ENCODE data around the gene PRR29.

PRR29 gene

DNA sequence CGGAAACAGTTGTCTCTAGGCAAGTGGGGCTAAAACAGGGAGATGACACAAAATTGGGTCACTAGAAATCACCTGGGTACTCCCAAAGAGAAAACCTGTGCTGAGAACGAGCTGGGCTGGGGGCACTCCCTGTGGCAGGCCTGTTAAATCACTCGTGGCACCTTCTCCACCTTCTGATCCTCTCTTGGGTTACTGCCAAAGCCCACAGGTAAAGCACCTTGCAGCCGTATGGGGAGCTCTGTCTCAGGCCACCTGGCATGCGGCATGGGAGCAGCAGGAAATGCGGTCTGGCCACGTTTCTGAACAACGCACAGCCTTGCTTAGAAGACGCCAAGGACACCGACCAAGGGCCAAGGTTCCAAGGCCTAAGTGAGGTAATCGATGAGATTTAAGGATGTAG lies 43.8 kb downstream of the PRR29 start:
- no peak overlapping the region for H2AK5ac ChIP-seq (ENCODE audit: low read length)
- H2BK120ac ChIP-seq (ENCODE audit: insufficient read depth, low read length, poor library complexity), result no peak overlapping the region
- H3K9me3 ChIP-seq (ENCODE audit: insufficient read depth, low read depth, low read length), result no peaks in the 10 kb centered on the region
- H3K9ac ChIP-seq (ENCODE audit: low read length), result no peak overlapping the region
- H4K12ac ChIP-seq (ENCODE audit: low read depth, low read length), result no peak overlapping the region
- H3K79me1 ChIP-seq (ENCODE audit: low read length), result no peaks in the 10 kb centered on the region
- no peak overlapping the region for H2BK12ac ChIP-seq (ENCODE audit: low read length)
- H3K79me2 ChIP-seq (ENCODE audit: control insufficient read depth, insufficient read depth, low read length, poor library complexity), result no peaks in the 10 kb centered on the region
- no peaks in the 10 kb centered on the region for H3K4me1 ChIP-seq (ENCODE audit: control insufficient read depth in 1 of 2, insufficient read depth in 2 of 2, low read length in 2 of 2)
- no peak overlapping the region for H3K14ac ChIP-seq (ENCODE audit: low read length)
- no peak overlapping the region for H3K4ac ChIP-seq (ENCODE audit: low read depth, low read length)
- H4K91ac ChIP-seq (ENCODE audit: low read depth, low read length), result no peak overlapping the region
- no CpG with 5 or more reads among the region's 11 CpGs for WGBS (ENCODE audit: extremely low coverage, insufficient coverage, insufficient read length)
- no peak overlapping the region for H4K8ac ChIP-seq (ENCODE audit: low read depth, low read length)
- H2AFZ ChIP-seq (ENCODE audit: insufficient read depth, low read length, poor library complexity), result no peak overlapping the region
- H2BK5ac ChIP-seq (ENCODE audit: low read depth, low read length, poor library complexity), result no peak overlapping the region
- H3K18ac ChIP-seq (ENCODE audit: low read length), result no peak overlapping the region
- H3K4me2 ChIP-seq (ENCODE audit: low read length), result no peak overlapping the region
- H3K36me3 ChIP-seq (ENCODE audit: control insufficient read depth in 1 of 2, insufficient read depth in 2 of 2, low read length in 2 of 2), result peaks cover 36 to 40% of the 10 kb centered on the region in 2 experiments
- H3K27ac ChIP-seq (ENCODE audit: low read depth, low read length), result no peak overlapping the region
- no peak for DNase-seq
- no peak overlapping the region for H3K23ac ChIP-seq (ENCODE audit: low read length)
- H3K27me3 ChIP-seq (ENCODE audit: insufficient read depth, low read length), result no peaks in the 10 kb centered on the region
- no peak overlapping the region for H3K4me3 ChIP-seq (ENCODE audit: low read depth, low read length)

DNA sequence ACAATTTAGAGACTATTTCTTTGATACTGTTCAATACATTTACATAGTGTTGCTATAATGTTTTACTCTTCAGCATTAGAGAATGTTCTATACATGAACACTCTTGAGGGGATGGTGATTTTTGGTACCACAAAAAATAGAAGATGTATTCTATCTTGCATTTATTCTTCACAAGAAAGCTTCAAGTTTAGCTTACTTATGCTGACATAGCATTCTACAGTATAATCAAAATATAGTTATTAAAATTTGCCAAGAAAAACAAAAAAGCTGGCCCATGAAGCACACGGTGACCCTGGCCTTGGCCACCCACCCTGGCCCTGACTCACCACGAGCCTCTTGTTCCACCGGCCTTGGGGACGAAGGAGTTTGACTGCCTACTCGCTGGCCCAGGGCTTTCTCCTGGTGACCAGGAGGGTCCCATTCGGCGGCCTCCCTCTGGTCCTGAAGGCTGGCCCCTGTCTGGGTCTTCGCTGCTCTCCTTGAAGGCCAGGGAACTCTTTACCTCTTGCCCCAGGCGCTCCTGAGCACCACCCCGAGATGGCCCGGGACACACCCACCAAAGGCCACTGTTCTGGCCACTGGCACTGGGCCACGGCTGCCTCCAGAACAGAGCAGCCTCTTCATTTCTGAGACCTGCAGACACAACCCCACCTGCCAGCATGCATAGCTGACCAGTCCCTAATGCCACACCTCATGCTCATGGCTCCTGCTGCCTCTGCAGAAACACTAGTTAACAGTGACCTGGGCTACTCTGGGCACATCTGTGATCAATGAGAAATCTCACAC lies 44.7 kb downstream of the PRR29 start:
- H3K14ac ChIP-seq (ENCODE audit: low read length), result no peak overlapping the region
- no CpG with 5 or more reads among the region's 12 CpGs for WGBS (ENCODE audit: extremely low coverage, insufficient coverage, insufficient read length)
- H3K79me1 ChIP-seq (ENCODE audit: low read length), result no peaks in the 10 kb centered on the region
- H3K9ac ChIP-seq (ENCODE audit: low read length), result no peak overlapping the region
- no peak overlapping the region for H4K91ac ChIP-seq (ENCODE audit: low read depth, low read length)
- no peak overlapping the region for H2BK120ac ChIP-seq (ENCODE audit: insufficient read depth, low read length, poor library complexity)
- no peak overlapping the region for H3K18ac ChIP-seq (ENCODE audit: low read length)
- H3K23ac ChIP-seq (ENCODE audit: low read length), result no peak overlapping the region
- DNase-seq, result no peak
- no peak overlapping the region for H2BK5ac ChIP-seq (ENCODE audit: low read depth, low read length, poor library complexity)
- peaks cover 38% of the 10 kb centered on the region in 2 experiments for H3K36me3 ChIP-seq (ENCODE audit: control insufficient read depth in 1 of 2, insufficient read depth in 2 of 2, low read length in 2 of 2)
- no peak overlapping the region for H3K4ac ChIP-seq (ENCODE audit: low read depth, low read length)
- H3K4me2 ChIP-seq (ENCODE audit: low read length), result no peak overlapping the region
- no peak overlapping the region for H3K27ac ChIP-seq (ENCODE audit: low read depth, low read length)
- no peaks in the 10 kb centered on the region for H3K4me1 ChIP-seq (ENCODE audit: control insufficient read depth in 1 of 2, insufficient read depth in 2 of 2, low read length in 2 of 2)
- no peaks in the 10 kb centered on the region for H3K79me2 ChIP-seq (ENCODE audit: control insufficient read depth, insufficient read depth, low read length, poor library complexity)
- H4K8ac ChIP-seq (ENCODE audit: low read depth, low read length), result no peak overlapping the region
- H2BK12ac ChIP-seq (ENCODE audit: low read length), result no peak overlapping the region
- no peak overlapping the region for H2AK5ac ChIP-seq (ENCODE audit: low read length)
- H3K4me3 ChIP-seq (ENCODE audit: low read depth, low read length), result no peak overlapping the region
- no peak overlapping the region for H2AFZ ChIP-seq (ENCODE audit: insufficient read depth, low read length, poor library complexity)
- H3K9me3 ChIP-seq (ENCODE audit: insufficient read depth, low read depth, low read length), result no peaks in the 10 kb centered on the region
- no peak overlapping the region for H4K12ac ChIP-seq (ENCODE audit: low read depth, low read length)
- no peaks in the 10 kb centered on the region for H3K27me3 ChIP-seq (ENCODE audit: insufficient read depth, low read length)

DNA sequence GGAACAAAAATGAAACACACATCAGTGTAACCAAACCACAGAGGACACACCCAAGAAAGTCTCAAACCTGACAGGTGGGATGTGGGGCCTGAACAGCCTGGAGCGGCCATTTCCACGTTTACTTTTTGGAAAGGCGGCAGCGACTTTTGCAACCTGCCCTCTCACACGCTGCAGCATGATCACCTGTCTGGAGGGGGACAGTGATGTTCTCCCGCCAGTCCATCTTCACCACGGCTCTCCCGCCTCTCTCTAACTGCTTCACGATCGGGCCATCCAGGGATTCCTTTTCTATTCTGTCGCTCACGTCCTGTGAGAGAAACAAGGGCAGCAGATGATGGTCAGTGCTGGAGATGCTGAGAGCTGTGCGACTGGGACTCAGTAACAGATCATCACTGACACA lies 47.0 kb downstream of the PRR29 start:
- H4K91ac ChIP-seq (ENCODE audit: low read depth, low read length), result no peak overlapping the region
- H3K36me3 ChIP-seq (ENCODE audit: control insufficient read depth in 1 of 2, insufficient read depth in 2 of 2, low read length in 2 of 2), result peaks cover 44% of the 10 kb centered on the region in 2 experiments
- no peak overlapping the region for H3K4ac ChIP-seq (ENCODE audit: low read depth, low read length)
- DNase-seq, result no peak
- H3K79me1 ChIP-seq (ENCODE audit: low read length), result no peaks in the 10 kb centered on the region
- no peaks in the 10 kb centered on the region for H3K9me3 ChIP-seq (ENCODE audit: insufficient read depth, low read depth, low read length)
- H3K27ac ChIP-seq (ENCODE audit: low read depth, low read length), result no peak overlapping the region
- no peak overlapping the region for H2BK120ac ChIP-seq (ENCODE audit: insufficient read depth, low read length, poor library complexity)
- no peak overlapping the region for H2BK12ac ChIP-seq (ENCODE audit: low read length)
- no peak overlapping the region for H2AK5ac ChIP-seq (ENCODE audit: low read length)
- H3K23ac ChIP-seq (ENCODE audit: low read length), result no peak overlapping the region
- H2BK5ac ChIP-seq (ENCODE audit: low read depth, low read length, poor library complexity), result no peak overlapping the region
- H3K18ac ChIP-seq (ENCODE audit: low read length), result no peak overlapping the region
- H4K8ac ChIP-seq (ENCODE audit: low read depth, low read length), result no peak overlapping the region
- H2AFZ ChIP-seq (ENCODE audit: insufficient read depth, low read length, poor library complexity), result no peak overlapping the region
- no peak overlapping the region for H3K4me3 ChIP-seq (ENCODE audit: low read depth, low read length)
- no peaks in the 10 kb centered on the region for H3K27me3 ChIP-seq (ENCODE audit: insufficient read depth, low read length)
- no peaks in the 10 kb centered on the region for H3K4me1 ChIP-seq (ENCODE audit: control insufficient read depth in 1 of 2, insufficient read depth in 2 of 2, low read length in 2 of 2)
- no peaks in the 10 kb centered on the region for H3K79me2 ChIP-seq (ENCODE audit: control insufficient read depth, insufficient read depth, low read length, poor library complexity)
- no peak overlapping the region for H3K14ac ChIP-seq (ENCODE audit: low read length)
- no CpG with 5 or more reads among the region's 13 CpGs for WGBS (ENCODE audit: extremely low coverage, insufficient coverage, insufficient read length)
- H3K9ac ChIP-seq (ENCODE audit: low read length), result no peak overlapping the region
- no peak overlapping the region for H3K4me2 ChIP-seq (ENCODE audit: low read length)
- H4K12ac ChIP-seq (ENCODE audit: low read depth, low read length), result no peak overlapping the region

DNA sequence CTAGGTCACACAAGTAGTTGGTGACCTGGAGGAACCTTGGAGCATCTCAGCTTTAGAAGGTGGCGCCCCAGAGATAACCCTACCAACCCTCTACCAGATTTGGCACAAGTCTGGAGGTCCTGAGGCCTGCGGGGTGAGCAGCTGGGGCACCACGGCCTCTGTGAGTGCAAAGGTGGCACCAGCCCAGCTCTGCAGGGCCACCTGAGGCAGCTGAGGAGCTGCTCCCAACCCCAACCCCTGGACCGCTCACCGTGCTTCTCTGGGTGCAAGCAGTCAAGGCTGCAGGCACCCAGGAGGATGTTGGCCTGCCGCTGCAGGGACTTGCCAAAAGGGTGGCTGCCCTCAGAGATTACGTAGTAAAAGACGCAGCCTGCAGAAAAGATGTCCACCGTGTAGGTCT lies 50.7 kb downstream of the PRR29 start:
- H3K4me2 ChIP-seq (ENCODE audit: low read length), result no peak overlapping the region
- H3K4me3 ChIP-seq (ENCODE audit: low read depth, low read length), result no peak overlapping the region
- H2BK5ac ChIP-seq (ENCODE audit: low read depth, low read length, poor library complexity), result no peak overlapping the region
- no peak overlapping the region for H2BK120ac ChIP-seq (ENCODE audit: insufficient read depth, low read length, poor library complexity)
- H4K12ac ChIP-seq (ENCODE audit: low read depth, low read length), result no peak overlapping the region
- H3K9ac ChIP-seq (ENCODE audit: low read length), result no peak overlapping the region
- no peak overlapping the region for H2AFZ ChIP-seq (ENCODE audit: insufficient read depth, low read length, poor library complexity)
- H3K18ac ChIP-seq (ENCODE audit: low read length), result no peak overlapping the region
- no peak overlapping the region for H2BK12ac ChIP-seq (ENCODE audit: low read length)
- no peak overlapping the region for H3K4ac ChIP-seq (ENCODE audit: low read depth, low read length)
- H4K8ac ChIP-seq (ENCODE audit: low read depth, low read length), result no peak overlapping the region
- H3K14ac ChIP-seq (ENCODE audit: low read length), result no peak overlapping the region
- H3K79me1 ChIP-seq (ENCODE audit: low read length), result no peaks in the 10 kb centered on the region
- H4K91ac ChIP-seq (ENCODE audit: low read depth, low read length), result no peak overlapping the region
- no peaks in the 10 kb centered on the region for H3K9me3 ChIP-seq (ENCODE audit: insufficient read depth, low read depth, low read length)
- no peaks in the 10 kb centered on the region for H3K79me2 ChIP-seq (ENCODE audit: control insufficient read depth, insufficient read depth, low read length, poor library complexity)
- WGBS (ENCODE audit: extremely low coverage, insufficient coverage, insufficient read length), result no CpG with 5 or more reads among the region's 9 CpGs
- H3K23ac ChIP-seq (ENCODE audit: low read length), result no peak overlapping the region
- peaks cover 38 to 52% of the 10 kb centered on the region in 2 experiments for H3K36me3 ChIP-seq (ENCODE audit: control insufficient read depth in 1 of 2, insufficient read depth in 2 of 2, low read length in 2 of 2)
- DNase-seq, result no peak
- H3K4me1 ChIP-seq (ENCODE audit: control insufficient read depth in 1 of 2, insufficient read depth in 2 of 2, low read length in 2 of 2), result no peaks in the 10 kb centered on the region
- H3K27me3 ChIP-seq (ENCODE audit: insufficient read depth, low read length), result no peaks in the 10 kb centered on the region
- H2AK5ac ChIP-seq (ENCODE audit: low read length), result no peak overlapping the region
- no peak overlapping the region for H3K27ac ChIP-seq (ENCODE audit: low read depth, low read length)

Data from trophoblast cell (in vitro differentiated cells and primary cell).